Activated T-cell treated with anti-CD3 and anti-CD28 coated beads for 48 hours (primary cell): ENCODE data around the gene AFF4.

Experiments used
- DNase-seq: peaks from one replicate; pipeline ENCODE4 v3.0.0-alpha.2; 2020; ENCODE audit warnings: low read depth

AFF4 gene

GRCh38 chr5:132853790-132854189 is 109.6 kb downstream of the AFF4 start:
- no peak for DNase-seq

GRCh38 chr5:132853323-132853722 is 110.1 kb downstream of the AFF4 start:
- no peak for DNase-seq

GRCh38 chr5:132850066-132850465 is 113.4 kb downstream of the AFF4 start:
- DNase-seq, result no peak

GRCh38 chr5:132849347-132849746 is 114.1 kb downstream of the AFF4 start:
- no peak for DNase-seq

DNA sequence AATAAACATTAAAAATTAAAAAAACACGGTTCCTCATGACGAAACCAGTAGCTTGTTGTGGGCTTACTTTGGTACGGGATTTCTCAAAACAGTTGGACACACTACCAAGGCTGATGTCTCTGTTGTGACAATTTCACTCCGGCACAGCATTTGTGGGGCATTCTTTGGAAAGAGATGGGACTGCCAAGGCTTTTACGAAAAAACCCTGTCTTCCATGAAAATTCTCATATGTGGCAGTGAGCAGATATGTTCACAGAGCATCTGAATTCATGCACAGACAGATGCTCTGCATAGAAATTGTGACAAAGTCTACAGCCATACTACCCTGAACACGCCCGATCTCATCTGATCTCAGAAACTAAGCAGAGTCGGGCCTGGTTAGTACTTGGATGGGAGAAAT is 115.2 kb downstream of the AFF4 start:
- DNase-seq, result no peak

DNA sequence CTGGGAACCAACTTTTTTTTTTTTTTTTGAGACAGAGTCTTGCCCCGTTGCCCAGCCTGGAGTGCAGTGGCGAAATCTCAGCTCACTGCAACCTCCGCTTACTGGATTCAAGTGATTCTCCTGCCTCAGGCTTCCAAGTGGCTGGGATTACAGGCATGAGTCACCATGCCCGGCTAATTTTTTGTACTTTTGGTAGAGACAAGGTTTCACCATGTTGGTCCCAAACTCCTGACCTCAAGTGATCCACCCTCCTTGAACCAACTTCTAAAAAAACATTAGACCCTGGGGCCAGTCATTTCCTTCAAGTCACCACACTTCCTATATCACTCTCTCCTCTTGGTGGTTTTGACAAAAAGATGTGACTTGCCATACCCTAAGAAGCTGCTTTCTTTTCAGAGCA is 122.1 kb downstream of the AFF4 start:
- DNase-seq, result no peak

GRCh38 chr5:132840896-132841295 is 122.5 kb downstream of the AFF4 start:
- DNase-seq, result no peak

DNA sequence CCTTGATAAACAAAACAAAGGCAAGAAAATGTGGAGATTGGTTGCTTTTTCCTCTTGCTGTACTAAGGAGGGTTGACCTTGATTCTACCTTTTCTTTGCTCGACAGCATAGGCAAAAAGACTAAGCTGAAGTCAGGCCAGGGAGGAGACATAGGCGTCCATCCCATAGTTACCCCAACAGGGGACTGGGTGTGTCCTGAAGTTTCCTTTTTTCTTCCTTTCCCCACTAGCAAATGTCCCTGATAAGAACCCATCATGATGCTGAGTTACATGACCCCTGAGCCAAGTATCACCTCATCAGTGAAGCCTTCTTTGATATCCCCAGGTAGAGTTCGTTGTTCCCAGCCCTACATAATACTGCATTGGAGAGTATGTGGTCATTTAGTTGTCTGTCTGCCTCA is 123.1 kb downstream of the AFF4 start:
- no peak for DNase-seq

DNA sequence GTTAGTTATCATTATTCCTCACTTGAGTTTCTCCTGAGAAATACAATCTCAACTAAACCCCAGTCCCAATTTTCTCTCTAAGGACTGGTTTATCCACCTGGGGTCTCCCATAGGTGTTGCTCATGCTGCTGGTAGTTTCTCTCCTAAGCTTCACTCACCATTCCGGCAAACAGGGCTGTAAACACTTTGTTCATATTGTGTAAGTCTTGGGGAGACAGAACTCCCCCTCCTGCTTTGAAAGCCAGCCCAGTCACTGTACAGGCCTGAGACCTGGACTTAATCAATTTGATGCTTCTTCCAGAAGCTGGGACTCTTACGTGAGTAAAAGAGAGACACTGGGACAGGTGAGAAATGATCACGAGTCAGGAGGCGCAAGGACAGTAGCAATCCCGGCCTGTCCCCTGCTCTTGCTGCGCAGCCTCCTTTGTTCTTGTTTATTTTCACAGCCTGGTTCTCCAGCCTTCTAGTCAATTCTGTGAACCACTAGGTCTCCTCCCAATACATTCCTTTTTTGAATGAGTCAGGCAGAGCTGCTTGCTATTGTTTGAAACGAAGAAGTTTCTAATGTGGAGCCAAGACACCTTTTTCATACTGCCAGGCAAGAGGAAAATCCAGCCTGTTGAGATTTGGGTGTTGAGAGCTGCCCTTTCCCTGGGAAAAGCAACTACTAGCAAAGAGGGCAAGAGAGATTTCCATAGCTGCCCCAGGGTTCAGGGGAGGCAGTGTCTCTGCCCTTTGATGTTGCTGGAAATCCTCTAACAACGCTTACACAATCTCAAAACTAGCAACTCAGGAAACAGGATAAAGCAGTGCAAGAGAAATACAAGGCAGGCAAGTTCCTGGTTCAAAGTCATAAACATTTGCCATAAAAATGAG is 123.8 kb downstream of the AFF4 start:
- DNase-seq, result no peak

GRCh38 chr5:132838516-132839282 is 124.7 kb downstream of the AFF4 start:
- no peak for DNase-seq

GRCh38 chr5:132837868-132838267 is 125.6 kb downstream of the AFF4 start:
- no peak for DNase-seq

DNA sequence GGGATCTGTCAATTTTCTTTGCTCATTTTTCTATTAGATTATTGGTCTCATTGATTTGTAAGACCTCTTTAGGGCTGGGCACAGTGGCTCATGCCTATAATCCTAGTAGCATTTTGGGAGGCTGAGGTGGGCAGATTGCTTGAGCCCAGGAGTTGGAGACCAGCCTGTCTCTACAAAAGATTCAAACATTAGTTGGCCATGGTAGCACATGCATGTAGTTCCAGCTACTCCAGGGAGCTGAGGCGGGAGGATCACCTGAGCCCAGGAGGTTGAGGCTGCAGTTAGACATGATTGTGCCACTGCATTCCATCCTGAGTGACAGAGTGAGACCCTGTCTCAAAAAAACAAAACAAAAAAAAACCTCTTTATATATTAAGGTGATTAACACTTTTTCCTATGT is 126.6 kb downstream of the AFF4 start:
- DNase-seq, result no peak

DNA sequence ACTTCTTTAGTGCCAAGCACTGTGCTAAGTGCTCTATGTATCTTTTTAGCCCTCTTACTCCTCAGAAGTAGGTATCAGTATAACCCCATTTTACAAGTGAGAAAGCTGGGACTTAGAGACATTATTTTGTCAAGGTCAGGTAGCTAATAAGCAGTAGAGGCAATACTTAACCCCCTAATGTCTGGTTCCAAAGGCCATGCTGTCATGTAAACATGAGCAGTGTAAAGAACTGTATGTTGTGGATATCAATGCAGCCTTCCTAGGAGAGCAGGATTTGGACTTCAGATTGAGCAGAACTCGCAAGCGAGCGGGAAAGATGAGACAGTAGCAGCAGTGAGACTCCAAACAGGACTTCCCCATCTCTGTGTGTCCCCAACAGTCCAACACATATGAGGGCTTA is 129.4 kb downstream of the AFF4 start:
- DNase-seq, result no peak

GRCh38 chr5:132832612-132833011 is 130.8 kb downstream of the AFF4 start:
- no peak for DNase-seq

GRCh38 chr5:132831095-132831860 is 132.2 kb downstream of the AFF4 start:
- no peak for DNase-seq

- no peak for DNase-seq
These were observed 132.9 kb downstream of the AFF4 start, which contains the start of gene SHROOM1 for GRCh38 chr5:132830436-132831094. SHROOM1 (minus strand) TSS chr5:132830647; CDS start chr5:132826140, 4,507 bp downstream.

DNA sequence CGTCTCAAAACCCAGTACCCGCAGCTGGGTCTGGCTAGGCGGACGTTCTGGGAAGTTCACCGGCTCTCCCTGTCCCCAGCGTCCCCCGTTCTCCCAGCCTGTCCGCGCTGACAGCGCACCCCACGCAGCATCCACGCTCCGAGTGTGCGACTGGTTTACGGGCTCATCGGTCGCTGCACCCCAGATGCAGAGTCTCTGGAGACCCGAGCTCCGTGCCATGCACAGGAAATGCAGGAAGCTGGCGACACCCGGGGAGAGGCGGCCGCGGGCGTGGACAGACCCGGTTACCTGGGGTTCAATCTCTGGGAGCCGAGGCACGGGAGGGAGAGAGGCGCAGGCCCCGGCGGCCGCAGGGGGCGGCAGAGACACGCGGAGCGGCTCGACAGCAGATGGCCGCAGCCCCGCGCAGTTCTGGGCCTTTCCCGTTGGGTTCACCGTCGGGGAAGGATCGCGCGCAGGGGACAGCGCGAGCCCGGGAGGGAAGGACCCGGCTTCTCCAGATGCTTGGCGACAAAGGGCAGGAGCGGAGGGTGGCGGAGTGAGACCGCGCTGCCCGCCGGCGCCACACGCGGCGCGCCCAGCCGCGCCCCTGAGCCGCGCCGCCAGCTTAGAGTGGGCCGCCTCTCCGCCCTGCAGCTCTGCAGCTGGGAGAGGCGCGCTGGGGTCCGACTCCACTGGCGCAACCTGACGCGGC is 133.5 kb downstream of the AFF4 start:
- peak; percentile 71 for DNase-seq

- no peak for DNase-seq
These were observed 134.5 kb downstream of the AFF4 start for GRCh38 chr5:132828846-132829494.

- DNase-seq, result no peak
These were observed 135.3 kb downstream of the AFF4 start for GRCh38 chr5:132827943-132828673.
